ENCODE measurements around the gene COQ7.

DNA sequence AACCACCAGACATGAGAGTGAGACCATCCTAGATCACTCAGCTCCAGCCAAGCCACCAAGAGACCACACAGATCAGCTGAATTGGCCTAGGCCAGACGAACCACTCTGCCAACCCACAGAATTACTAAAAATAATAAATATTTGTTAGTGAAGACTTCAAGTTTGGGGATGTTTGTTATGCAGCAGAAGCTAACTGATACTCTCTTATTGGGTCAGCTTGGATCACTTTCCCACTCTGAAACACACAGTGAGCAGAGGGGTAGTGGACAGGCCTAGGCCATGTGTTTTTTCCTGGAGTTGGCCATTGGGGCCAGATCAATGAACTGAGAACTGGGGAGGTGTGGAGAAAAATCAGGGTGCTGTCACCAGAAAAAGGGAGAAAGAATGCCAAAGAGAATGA, 30.8 kb downstream of the COQ7 start:
- TF ChIP-seq, protein P1, sequence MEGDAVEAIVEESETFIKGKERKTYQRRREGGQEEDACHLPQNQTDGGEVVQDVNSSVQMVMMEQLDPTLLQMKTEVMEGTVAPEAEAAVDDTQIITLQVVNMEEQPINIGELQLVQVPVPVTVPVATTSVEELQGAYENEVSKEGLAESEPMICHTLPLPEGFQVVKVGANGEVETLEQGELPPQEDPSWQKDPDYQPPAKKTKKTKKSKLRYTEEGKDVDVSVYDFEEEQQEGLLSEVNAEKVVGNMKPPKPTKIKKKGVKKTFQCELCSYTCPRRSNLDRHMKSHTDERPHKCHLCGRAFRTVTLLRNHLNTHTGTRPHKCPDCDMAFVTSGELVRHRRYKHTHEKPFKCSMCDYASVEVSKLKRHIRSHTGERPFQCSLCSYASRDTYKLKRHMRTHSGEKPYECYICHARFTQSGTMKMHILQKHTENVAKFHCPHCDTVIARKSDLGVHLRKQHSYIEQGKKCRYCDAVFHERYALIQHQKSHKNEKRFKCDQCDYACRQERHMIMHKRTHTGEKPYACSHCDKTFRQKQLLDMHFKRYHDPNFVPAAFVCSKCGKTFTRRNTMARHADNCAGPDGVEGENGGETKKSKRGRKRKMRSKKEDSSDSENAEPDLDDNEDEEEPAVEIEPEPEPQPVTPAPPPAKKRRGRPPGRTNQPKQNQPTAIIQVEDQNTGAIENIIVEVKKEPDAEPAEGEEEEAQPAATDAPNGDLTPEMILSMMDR (IDR thresholded peaks at IDR 0.05; ENCODE audit: low read depth, low read length, poor library complexity, severe bottlenecking): no peak
- TF ChIP-seq EZH2phosphoT487 (IDR thresholded peaks at IDR 0.05; ENCODE audit: borderline replicate concordance, low read length): no peak

Data from DOHH2 (cell line).